ENCODE measurements around the gene PCDH19. TPM values are rescaled to one million over a fixed set of nuclear protein-coding genes. Genes with fewer than 3 reads are reported as not detected.

The PCDH19 gene
- total and polyA plus RNA-seq, 2 experiments from 2014 or later: 1.8 to 3.6 TPM

- Histone ChIP-seq H3K9me3 (ENCODE audit: low read depth) (no peaks in the 10 kb centered on the region), H3K4me2 (no peak overlapping the region), H3K4me1 (ENCODE audit: insufficient read depth) (no peaks in the 10 kb centered on the region), H3K79me2 (no peaks in the 10 kb centered on the region), H3K9me2 (replicated peaks; ENCODE audit: insufficient read depth) (no peaks in the 10 kb centered on the region), H2AFZ (no peak overlapping the region), H3K36me3 (replicated peaks; ENCODE audit: insufficient read depth, low read depth) (no peaks in the 10 kb centered on the region), H4K20me1 (ENCODE audit: insufficient read depth, poor library complexity, severe bottlenecking) (no peaks in the 10 kb centered on the region), H3K27ac (no peak overlapping the region), H3K27me3 (no peaks in the 10 kb centered on the region), H3K4me3 (no peak overlapping the region)
- no peak for DNase-seq (ENCODE audit: low spot score)
- TF ChIP-seq EZH2 (IDR thresholded peaks at IDR 0.05; ENCODE audit: borderline replicate concordance) (no peak), CTCF (IDR thresholded peaks at IDR 0.05; ENCODE audit: poor library complexity) (no peak), EZH2phosphoT487 (IDR thresholded peaks at IDR 0.05; ENCODE audit: low read depth, severe bottlenecking, unreplicated experiment) (no peak)
Observed at GRCh38 chrX:100247826-100248225, 162.2 kb downstream of the PCDH19 start.

GRCh38 chrX:100244681-100245080, 165.4 kb downstream of the PCDH19 start:
- H3K4me1 ChIP-seq (ENCODE audit: insufficient read depth): no peaks in the 10 kb centered on the region
- no peak overlapping the region for H2AFZ ChIP-seq
- H3K36me3 ChIP-seq (replicated peaks; ENCODE audit: insufficient read depth, low read depth): no peaks in the 10 kb centered on the region
- H3K4me2 ChIP-seq: no peak overlapping the region
- H3K4me3 ChIP-seq: no peak overlapping the region
- DNase-seq (ENCODE audit: low spot score): no peak
- no peaks in the 10 kb centered on the region for H3K9me3 ChIP-seq (ENCODE audit: low read depth)
- no peaks in the 10 kb centered on the region for H3K27me3 ChIP-seq
- 65% methylated on average over 1 of the region's 1 CpG for WGBS (ENCODE audit: low lambda C conversion rate, missing lambda C conversion rate)
- H4K20me1 ChIP-seq (ENCODE audit: insufficient read depth, poor library complexity, severe bottlenecking): no peaks in the 10 kb centered on the region
- no peak overlapping the region for H3K27ac ChIP-seq
- TF ChIP-seq CTCF (IDR thresholded peaks at IDR 0.05; ENCODE audit: poor library complexity) (no peak), EZH2 (IDR thresholded peaks at IDR 0.05; ENCODE audit: borderline replicate concordance) (no peak), EZH2phosphoT487 (IDR thresholded peaks at IDR 0.05; ENCODE audit: low read depth, severe bottlenecking, unreplicated experiment) (no peak)
- H3K9me2 ChIP-seq (replicated peaks; ENCODE audit: insufficient read depth): no peaks in the 10 kb centered on the region
- no peaks in the 10 kb centered on the region for H3K79me2 ChIP-seq

Other genes with a start within 250 kb of the PCDH19 start
- gene TNMD, start 174.7 kb upstream of the PCDH19 start, total RNA-seq: 1.8 and 4.8 TPM in 2 replicates
- gene TNMD, start 174.7 kb upstream of the PCDH19 start, polyA plus RNA-seq: 1.1 TPM in 1 of 2 replicates, not detected in the other
- 134 and 146 TPM in 2 replicates for gene TSPAN6, start 226.5 kb upstream of the PCDH19 start, total RNA-seq
- gene TSPAN6, start 226.5 kb upstream of the PCDH19 start, polyA plus RNA-seq: 98.3 and 131 TPM in 2 replicates
- gene SRPX2, start 233.9 kb upstream of the PCDH19 start, total RNA-seq: 19.1 and 24.9 TPM in 2 replicates
- gene SRPX2, start 233.9 kb upstream of the PCDH19 start, polyA plus RNA-seq: 22.9 and 32.2 TPM in 2 replicates